HG03432 (cell line): ENCODE results near the gene EIF2D.
"Not testable (repeated sequence)": the region's sequence is repeated elsewhere in the genome, so short reads cannot be mapped to it uniquely, and the experiment has no call there.

Experiments
- ATAC-seq: cut with Tn5 transposase; IDR thresholded peaks from one replicate; pipeline ENCODE4 v1.9.1; 2021; ENCODE audit warnings: mild to moderate bottlenecking, moderate library complexity; ENCODE audit not compliant: unreplicated experiment

EIF2D gene

GRCh38 chr1:206589206-206589605, 23.1 kb downstream of the EIF2D start:
- ATAC-seq, result no peak

- ATAC-seq, result no peak
Measured at GRCh38 chr1:206588492-206588891, 23.8 kb downstream of the EIF2D start.

- ATAC-seq, result no peak
Measured at GRCh38 chr1:206587904-206588303, 24.4 kb downstream of the EIF2D start.

GRCh38 chr1:206586501-206587445, 25.5 kb downstream of the EIF2D start:
- no peak for ATAC-seq

GRCh38 chr1:206584683-206585082, 27.6 kb downstream of the EIF2D start:
- ATAC-seq, result no peak

- no peak for ATAC-seq
Measured at GRCh38 chr1:206583707-206584648, 28.3 kb downstream of the EIF2D start.

- no peak for ATAC-seq
Measured at GRCh38 chr1:206582971-206583706, 29.1 kb downstream of the EIF2D start.

- no peak for ATAC-seq
Measured at GRCh38 chr1:206582537-206582936, 29.7 kb downstream of the EIF2D start.

GRCh38 chr1:206581571-206581981, 30.7 kb downstream of the EIF2D start:
- no peak for ATAC-seq

GRCh38 chr1:206581114-206581497, 31.2 kb downstream of the EIF2D start:
- ATAC-seq, result not testable (repeated sequence)

- no peak for ATAC-seq
Measured at GRCh38 chr1:206580438-206581113, 31.7 kb downstream of the EIF2D start.

GRCh38 chr1:206579747-206580437, 32.4 kb downstream of the EIF2D start:
- peak; percentile 84 for ATAC-seq

- no peak for ATAC-seq
Measured at GRCh38 chr1:206578978-206579374, 33.3 kb downstream of the EIF2D start.

GRCh38 chr1:206578068-206578977, 33.9 kb downstream of the EIF2D start:
- ATAC-seq, result no peak

- ATAC-seq, result no peak
Measured at GRCh38 chr1:206577626-206578025, 34.6 kb downstream of the EIF2D start.

- no peak for ATAC-seq
Measured at GRCh38 chr1:206575894-206576737, 36.1 kb downstream of the EIF2D start.

- no peak for ATAC-seq
Measured at GRCh38 chr1:206575165-206575893, 36.9 kb downstream of the EIF2D start.
